ENCODE data around the gene REM2.
A peak's percentile ranks its signal among the peaks of the same experiment; 100 is the strongest.

Gene REM2

DNA sequence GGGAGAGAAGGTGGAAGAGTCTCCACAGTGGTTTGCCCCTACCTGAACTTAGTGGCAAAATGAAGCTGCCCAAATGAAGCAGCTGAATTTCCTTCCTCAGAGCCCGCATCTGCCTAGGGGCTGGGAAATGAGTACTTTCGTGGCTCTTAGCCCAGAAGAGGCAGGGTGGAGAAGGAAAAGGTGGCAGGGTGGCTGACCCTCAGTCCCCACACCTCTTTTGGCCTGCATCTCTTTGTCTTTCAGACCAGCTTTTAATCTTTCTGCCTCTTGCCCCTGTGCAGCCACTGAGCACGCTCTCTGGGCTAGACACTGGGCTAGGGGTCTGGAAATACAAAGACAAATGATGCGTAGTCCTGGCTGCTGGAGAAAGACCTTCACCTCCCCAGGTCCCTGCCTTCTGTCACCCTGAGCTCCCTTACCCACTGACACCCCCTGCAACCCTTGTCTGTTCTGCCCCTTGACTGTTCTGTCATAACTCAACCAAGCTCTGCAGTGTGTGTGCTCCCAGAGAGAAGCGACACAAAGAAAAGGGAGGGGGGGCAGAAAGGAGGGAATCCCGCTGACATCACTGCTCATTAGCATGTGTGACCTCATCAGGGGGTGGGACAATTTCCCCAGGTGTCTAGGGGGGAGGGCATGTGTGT is 371 bp upstream of the REM2 start:
- TF ChIP-seq, protein P1, sequence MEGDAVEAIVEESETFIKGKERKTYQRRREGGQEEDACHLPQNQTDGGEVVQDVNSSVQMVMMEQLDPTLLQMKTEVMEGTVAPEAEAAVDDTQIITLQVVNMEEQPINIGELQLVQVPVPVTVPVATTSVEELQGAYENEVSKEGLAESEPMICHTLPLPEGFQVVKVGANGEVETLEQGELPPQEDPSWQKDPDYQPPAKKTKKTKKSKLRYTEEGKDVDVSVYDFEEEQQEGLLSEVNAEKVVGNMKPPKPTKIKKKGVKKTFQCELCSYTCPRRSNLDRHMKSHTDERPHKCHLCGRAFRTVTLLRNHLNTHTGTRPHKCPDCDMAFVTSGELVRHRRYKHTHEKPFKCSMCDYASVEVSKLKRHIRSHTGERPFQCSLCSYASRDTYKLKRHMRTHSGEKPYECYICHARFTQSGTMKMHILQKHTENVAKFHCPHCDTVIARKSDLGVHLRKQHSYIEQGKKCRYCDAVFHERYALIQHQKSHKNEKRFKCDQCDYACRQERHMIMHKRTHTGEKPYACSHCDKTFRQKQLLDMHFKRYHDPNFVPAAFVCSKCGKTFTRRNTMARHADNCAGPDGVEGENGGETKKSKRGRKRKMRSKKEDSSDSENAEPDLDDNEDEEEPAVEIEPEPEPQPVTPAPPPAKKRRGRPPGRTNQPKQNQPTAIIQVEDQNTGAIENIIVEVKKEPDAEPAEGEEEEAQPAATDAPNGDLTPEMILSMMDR (IDR thresholded peaks at IDR 0.05), result no peak
- H3K4me3 ChIP-seq (ENCODE audit: low read depth in 1 of 2, low read length in 1 of 2), result no peak overlapping the region

DNA sequence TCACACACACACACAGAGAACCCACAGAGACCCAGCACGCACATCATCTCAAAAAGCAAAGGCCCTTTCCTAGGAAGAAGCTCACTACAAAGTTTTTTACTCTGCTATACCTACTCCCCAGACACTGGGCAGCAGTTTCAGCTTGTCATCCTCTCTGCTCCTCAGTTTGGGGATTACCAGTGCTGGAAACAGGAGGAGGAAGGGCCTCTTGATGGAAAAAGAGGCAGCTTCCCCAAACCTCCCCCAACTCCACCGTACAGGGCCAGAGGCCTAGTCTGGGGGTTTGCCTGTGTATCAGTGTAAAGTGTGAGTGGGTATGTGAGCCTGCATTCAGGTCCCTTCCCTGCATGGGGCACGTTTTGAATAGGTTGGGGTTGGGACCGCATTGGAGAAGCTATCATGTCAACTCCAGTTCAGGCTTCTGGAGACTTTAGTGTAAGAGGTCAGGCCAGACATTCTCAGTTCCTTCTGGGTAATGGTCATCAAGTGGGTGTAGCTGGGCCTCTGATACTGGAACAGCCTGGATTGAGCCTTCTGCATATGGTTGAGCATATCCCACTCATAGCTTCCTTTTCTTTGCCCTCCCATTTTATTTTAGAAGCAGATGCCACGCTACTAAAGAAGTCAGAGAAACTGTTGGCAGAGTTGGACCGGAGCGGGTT is 1.2 kb downstream of the REM2 start:
- Histone ChIP-seq H3K27me3 (peaks cover 39% of the 10 kb centered on the region), H3K27ac (no peak overlapping the region), H3K36me3 (peaks cover 54% of the 10 kb centered on the region), H3K9me3 (no peaks in the 10 kb centered on the region), H3K4me1 (ENCODE audit: control insufficient read depth in 1 of 2, insufficient read depth in 1 of 2, low read depth in 1 of 2, low read length in 1 of 2) (peaks cover 19 to 26% of the 10 kb centered on the region in 2 experiments), H3K4me3 (ENCODE audit: low read depth in 1 of 2, low read length in 1 of 2) (no peak overlapping the region)
- TF ChIP-seq, protein P1 (IDR thresholded peaks at IDR 0.05), result no peak

More for the DNA sequence above, 371 bp upstream of the REM2 start:
- H3K9me3 ChIP-seq, result no peaks in the 10 kb centered on the region
- peak overlapping the region; percentile 39 for H3K27ac ChIP-seq
- peaks cover 64% of the 10 kb centered on the region for H3K36me3 ChIP-seq
- peaks cover 39% of the 10 kb centered on the region for H3K27me3 ChIP-seq
- H3K4me1 ChIP-seq (ENCODE audit: control insufficient read depth in 1 of 2, insufficient read depth in 1 of 2, low read depth in 1 of 2, low read length in 1 of 2), result peaks cover 35 to 42% of the 10 kb centered on the region in 2 experiments

DNA sequence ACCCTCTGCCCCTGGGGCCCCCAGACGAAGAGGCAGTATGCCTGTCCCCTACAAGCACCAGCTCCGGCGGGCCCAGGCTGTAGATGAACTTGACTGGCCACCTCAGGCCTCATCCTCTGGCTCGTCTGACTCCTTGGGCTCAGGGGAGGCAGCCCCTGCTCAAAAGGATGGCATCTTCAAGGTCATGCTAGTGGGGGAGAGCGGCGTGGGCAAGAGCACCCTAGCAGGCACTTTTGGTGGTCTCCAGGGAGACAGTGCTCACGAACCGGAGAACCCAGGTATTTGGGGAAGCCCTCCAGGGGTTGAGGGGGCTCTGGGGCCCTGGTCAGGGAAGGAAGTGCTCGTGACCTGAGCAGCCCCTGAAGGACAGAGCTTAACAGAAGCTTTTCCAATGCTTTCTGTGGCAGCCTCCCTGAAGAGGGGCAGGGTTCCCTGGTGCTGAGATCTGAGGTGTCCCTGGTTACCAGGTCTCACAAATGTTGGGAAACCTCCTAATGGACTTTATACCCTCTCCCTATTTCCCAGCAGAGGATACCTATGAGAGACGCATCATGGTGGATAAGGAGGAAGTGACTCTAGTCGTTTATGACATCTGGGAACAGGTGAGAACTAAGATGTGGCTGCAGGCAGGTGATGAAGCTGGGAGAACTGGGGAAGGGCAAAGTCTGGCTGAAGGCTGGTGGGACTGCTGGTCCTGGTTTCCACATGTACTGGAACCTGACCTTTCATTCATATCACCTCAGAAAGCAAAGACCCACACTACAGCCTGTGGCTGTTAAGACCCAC is 1.9 kb downstream of the REM2 start:
- Histone ChIP-seq H3K27me3 (peaks cover 39% of the 10 kb centered on the region), H3K36me3 (peaks cover 47% of the 10 kb centered on the region), H3K4me1 (ENCODE audit: control insufficient read depth in 1 of 2, insufficient read depth in 1 of 2, low read depth in 1 of 2, low read length in 1 of 2) (peaks cover 16 to 24% of the 10 kb centered on the region in 2 experiments), H3K9me3 (no peaks in the 10 kb centered on the region), H3K27ac (no peak overlapping the region), H3K4me3 (ENCODE audit: low read depth in 1 of 2, low read length in 1 of 2) (no peak overlapping the region)
- TF ChIP-seq, protein P1 (IDR thresholded peaks at IDR 0.05), result no peak

DNA sequence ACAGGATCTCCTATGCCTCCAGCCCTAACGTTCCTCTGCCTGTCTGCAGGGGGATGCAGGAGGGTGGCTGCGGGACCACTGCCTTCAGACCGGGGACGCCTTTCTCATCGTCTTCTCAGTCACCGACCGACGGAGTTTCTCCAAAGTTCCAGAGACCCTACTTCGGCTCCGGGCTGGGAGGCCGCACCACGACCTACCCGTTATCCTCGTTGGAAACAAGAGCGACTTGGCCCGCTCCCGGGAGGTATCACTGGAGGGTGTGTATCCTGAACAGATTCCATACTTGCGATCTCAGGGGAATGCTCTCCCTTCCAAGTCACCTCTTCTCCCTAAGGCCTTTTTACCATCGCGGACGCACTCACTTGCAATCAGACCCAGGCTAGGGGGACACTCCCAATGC is 3.0 kb downstream of the REM2 start:
- Histone ChIP-seq H3K27ac (no peak overlapping the region), H3K4me3 (ENCODE audit: low read depth in 1 of 2, low read length in 1 of 2) (peak overlapping the region; percentile 43 to 71), H3K27me3 (peaks cover 39% of the 10 kb centered on the region), H3K4me1 (ENCODE audit: control insufficient read depth in 1 of 2, insufficient read depth in 1 of 2, low read depth in 1 of 2, low read length in 1 of 2) (peaks cover 16 to 24% of the 10 kb centered on the region in 2 experiments), H3K9me3 (no peaks in the 10 kb centered on the region), H3K36me3 (peaks cover 37% of the 10 kb centered on the region)
- TF ChIP-seq, protein P1 (IDR thresholded peaks at IDR 0.05), result no peak

DNA sequence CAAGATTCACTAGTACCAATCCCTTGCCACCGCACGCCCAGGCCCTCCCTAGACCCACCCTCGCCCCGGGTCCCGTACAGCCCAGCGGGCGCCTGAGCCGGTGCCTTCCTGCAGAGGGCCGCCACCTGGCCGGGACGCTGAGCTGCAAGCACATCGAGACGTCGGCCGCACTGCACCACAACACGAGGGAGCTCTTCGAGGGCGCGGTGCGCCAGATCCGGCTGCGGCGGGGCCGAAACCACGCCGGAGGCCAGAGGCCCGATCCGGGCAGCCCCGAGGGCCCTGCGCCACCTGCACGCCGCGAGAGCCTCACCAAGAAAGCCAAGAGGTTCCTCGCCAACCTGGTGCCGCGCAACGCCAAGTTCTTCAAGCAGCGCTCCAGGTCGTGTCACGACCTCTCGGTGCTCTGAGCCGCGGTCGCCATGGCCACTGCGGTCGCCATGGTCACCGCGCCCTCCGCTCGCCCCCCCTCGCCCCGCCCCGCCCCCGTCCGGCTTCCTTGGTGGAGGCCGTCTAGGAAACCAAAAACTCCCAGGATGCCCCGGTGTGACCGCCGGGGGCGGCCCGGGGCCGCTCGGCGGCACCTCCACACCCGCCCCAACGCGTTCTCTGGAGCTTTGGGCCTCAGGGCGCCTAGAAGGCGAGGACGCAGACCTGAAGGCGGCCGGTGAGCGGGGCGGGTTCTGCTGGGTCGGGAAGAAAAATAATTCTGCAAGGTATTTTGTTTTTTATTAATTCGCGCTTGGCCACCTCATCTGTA is 3.7 kb downstream of the REM2 start:
- Histone ChIP-seq H3K27me3 (peaks cover 39% of the 10 kb centered on the region), H3K27ac (peak overlapping the region; percentile 63), H3K4me1 (ENCODE audit: control insufficient read depth in 1 of 2, insufficient read depth in 1 of 2, low read depth in 1 of 2, low read length in 1 of 2) (peaks cover 16 to 24% of the 10 kb centered on the region in 2 experiments), H3K4me3 (ENCODE audit: low read depth in 1 of 2, low read length in 1 of 2) (peak overlapping the region; percentile 43 to 71), H3K9me3 (no peaks in the 10 kb centered on the region), H3K36me3 (peaks cover 29% of the 10 kb centered on the region)
- TF ChIP-seq, protein P1 (IDR thresholded peaks at IDR 0.05), result peak; percentile 20
